ENCODE results near the gene NAB1.

- TF ChIP-seq GATA2 (IDR thresholded peaks at IDR 0.05; ENCODE audit: low read depth, low read length) (no peak), GATA3 (IDR thresholded peaks at IDR 0.05; ENCODE audit: low read depth, low read length) (no peak)
Observed at GRCh38 chr2:190740449-190740848, 91.6 kb downstream of the NAB1 start.

Data from SH-SY5Y (cell line).